ENCODE data around the gene FCN3.

The FCN3 gene

GRCh38 chr1:27360159-27361043, 14.2 kb downstream of the FCN3 start:
- Histone ChIP-seq H3K36me3 (ENCODE audit: insufficient read depth) (no peaks in the 10 kb centered on the region), H3K27ac (no peak overlapping the region), H2AFZ (ENCODE audit: low read depth) (no peak overlapping the region), H4K20me1 (ENCODE audit: insufficient read depth) (no peaks in the 10 kb centered on the region), H3K4me3 (IDR thresholded peaks at IDR 0.05; ENCODE audit: insufficient read depth, low read depth, low read length) (no peak overlapping the region), H3K4me2 (no peak overlapping the region), H3K4me1 (ENCODE audit: low read depth, poor library complexity, severe bottlenecking) (peaks cover 12% of the 10 kb centered on the region), H3K79me2 (ENCODE audit: insufficient read depth, low read depth) (no peaks in the 10 kb centered on the region), H3K9ac (no peak overlapping the region), H3K27me3 (ENCODE audit: insufficient read depth, low read depth) (no peaks in the 10 kb centered on the region)
- TF ChIP-seq CTCF (conservative IDR thresholded peaks at IDR 0.05; ENCODE audit: low read depth, low read length): no peak

GRCh38 chr1:27359822-27360158, 14.8 kb downstream of the FCN3 start:
- Histone ChIP-seq H3K79me2 (ENCODE audit: insufficient read depth, low read depth) (no peaks in the 10 kb centered on the region), H4K20me1 (ENCODE audit: insufficient read depth) (no peaks in the 10 kb centered on the region), H3K36me3 (ENCODE audit: insufficient read depth) (no peaks in the 10 kb centered on the region), H3K27ac (no peak overlapping the region), H3K4me1 (ENCODE audit: low read depth, poor library complexity, severe bottlenecking) (peaks cover 7% of the 10 kb centered on the region), H3K27me3 (ENCODE audit: insufficient read depth, low read depth) (no peaks in the 10 kb centered on the region), H3K4me2 (no peak overlapping the region), H3K4me3 (IDR thresholded peaks at IDR 0.05; ENCODE audit: insufficient read depth, low read depth, low read length) (no peak overlapping the region), H3K9ac (no peak overlapping the region), H2AFZ (ENCODE audit: low read depth) (no peak overlapping the region)
- no peak for TF ChIP-seq CTCF (conservative IDR thresholded peaks at IDR 0.05; ENCODE audit: low read depth, low read length)

- H3K27me3 ChIP-seq (ENCODE audit: insufficient read depth, low read depth): no peaks in the 10 kb centered on the region
- no peak for TF ChIP-seq CTCF (conservative IDR thresholded peaks at IDR 0.05; ENCODE audit: low read depth, low read length)
- no peaks in the 10 kb centered on the region for H4K20me1 ChIP-seq (ENCODE audit: insufficient read depth)
- no peak overlapping the region for H3K4me3 ChIP-seq (IDR thresholded peaks at IDR 0.05; ENCODE audit: insufficient read depth, low read depth, low read length)
- no peak overlapping the region for H3K4me2 ChIP-seq
- peaks cover 7% of the 10 kb centered on the region for H3K4me1 ChIP-seq (ENCODE audit: low read depth, poor library complexity, severe bottlenecking)
- H3K9ac ChIP-seq: no peak overlapping the region
- no peaks in the 10 kb centered on the region for H3K36me3 ChIP-seq (ENCODE audit: insufficient read depth)
- no peaks in the 10 kb centered on the region for H3K79me2 ChIP-seq (ENCODE audit: insufficient read depth, low read depth)
- H3K27ac ChIP-seq: no peak overlapping the region
- no peak overlapping the region for H2AFZ ChIP-seq (ENCODE audit: low read depth)
Observed at GRCh38 chr1:27358928-27359313, 15.7 kb downstream of the FCN3 start.

- Histone ChIP-seq H3K9ac (no peak overlapping the region), H2AFZ (ENCODE audit: low read depth) (no peak overlapping the region; the same call in 1 of the 2 replicates), H3K27ac (no peak overlapping the region), H3K36me3 (ENCODE audit: insufficient read depth) (no peaks in the 10 kb centered on the region), H3K79me2 (ENCODE audit: insufficient read depth, low read depth) (no peaks in the 10 kb centered on the region), H4K20me1 (ENCODE audit: insufficient read depth) (no peaks in the 10 kb centered on the region), H3K4me3 (IDR thresholded peaks at IDR 0.05; ENCODE audit: insufficient read depth, low read depth, low read length) (no peak overlapping the region), H3K4me2 (peak overlapping the region; percentile 79; the same call in 1 of the 2 replicates), H3K4me1 (ENCODE audit: low read depth, poor library complexity, severe bottlenecking) (peaks cover 7% of the 10 kb centered on the region), H3K27me3 (ENCODE audit: insufficient read depth, low read depth) (no peaks in the 10 kb centered on the region)
- no peak for TF ChIP-seq CTCF (conservative IDR thresholded peaks at IDR 0.05; ENCODE audit: low read depth, low read length)
Observed at GRCh38 chr1:27358038-27358927, 16.3 kb downstream of the FCN3 start.
